Cardiac muscle cell (in vitro differentiated cells and primary cell): ENCODE measurements around the gene WFS1. TPM values are rescaled to one million over a fixed set of nuclear protein-coding genes. Genes with fewer than 3 reads are reported as not detected.

Source experiments
- DNase-seq, 2 donors: peaks; one replicate each; pipeline versions ENCODE4 v3.0.0 to v3.0.0-alpha.2; 2010 to 2017; ENCODE audit warnings: low read depth in 1 of 2, low spot score in 1 of 2
- H3K27ac ChIP-seq: fragments of 200-600 bp; sonication (generic); 2 replicates; pipeline ENCODE4 v1.5.1; 2016
- H3K27me3 ChIP-seq: fragments of 200-600 bp; sonication (generic); 2 replicates; pipeline ENCODE4 v1.6.0; 2016; ENCODE audit warnings: control low read depth
- H3K36me3 ChIP-seq: fragments of 200-600 bp; sonication (generic); 2 replicates; pipeline ENCODE4 v1.5.1; 2016; ENCODE audit warnings: control low read depth
- H3K4me1 ChIP-seq: fragments of 200-600 bp; sonication (generic); 2 replicates; pipeline ENCODE4 v1.8.1; 2017; ENCODE audit warnings: low read depth, mild to moderate bottlenecking, mixed run types
- H3K4me3 ChIP-seq: fragments of 200-600 bp; sonication (generic); 2 replicates; pipeline ENCODE4 v1.5.1; 2016; ENCODE audit warnings: mild to moderate bottlenecking
- H3K9me3 ChIP-seq: fragments of 200-600 bp; sonication (generic); 2 replicates; pipeline ENCODE4 v1.5.1; 2017; ENCODE audit warnings: low read depth, mild to moderate bottlenecking, control low read depth
- polyA plus RNA-seq: library from polyadenylated mRNA; unstranded; fragments of >200 nt; fragmentation: Nextera tagmentation; extraction: Ambion mirVana; gene quantifications from 2 replicates; pipeline ENCODE4 v1.2.1, GENCODE V29; 2016
- total RNA-seq: library from RNA; depleted of rRNA; stranded (reverse); fragments of >200 nt; gene quantifications from 2 replicates; pipeline ENCODE4 v1.2.3, GENCODE V29; 2016
- TF ChIP-seq, protein P1 (sequence below): IDR thresholded peaks from 2 replicates; pipeline ENCODE4 v1.5.1; 2012; ENCODE audit warnings: low read depth, mild to moderate bottlenecking, low read length

The WFS1 gene
- total and polyA plus RNA-seq, 2 experiments from 2014 or later, result 29.0 to 30.4 TPM

DNA sequence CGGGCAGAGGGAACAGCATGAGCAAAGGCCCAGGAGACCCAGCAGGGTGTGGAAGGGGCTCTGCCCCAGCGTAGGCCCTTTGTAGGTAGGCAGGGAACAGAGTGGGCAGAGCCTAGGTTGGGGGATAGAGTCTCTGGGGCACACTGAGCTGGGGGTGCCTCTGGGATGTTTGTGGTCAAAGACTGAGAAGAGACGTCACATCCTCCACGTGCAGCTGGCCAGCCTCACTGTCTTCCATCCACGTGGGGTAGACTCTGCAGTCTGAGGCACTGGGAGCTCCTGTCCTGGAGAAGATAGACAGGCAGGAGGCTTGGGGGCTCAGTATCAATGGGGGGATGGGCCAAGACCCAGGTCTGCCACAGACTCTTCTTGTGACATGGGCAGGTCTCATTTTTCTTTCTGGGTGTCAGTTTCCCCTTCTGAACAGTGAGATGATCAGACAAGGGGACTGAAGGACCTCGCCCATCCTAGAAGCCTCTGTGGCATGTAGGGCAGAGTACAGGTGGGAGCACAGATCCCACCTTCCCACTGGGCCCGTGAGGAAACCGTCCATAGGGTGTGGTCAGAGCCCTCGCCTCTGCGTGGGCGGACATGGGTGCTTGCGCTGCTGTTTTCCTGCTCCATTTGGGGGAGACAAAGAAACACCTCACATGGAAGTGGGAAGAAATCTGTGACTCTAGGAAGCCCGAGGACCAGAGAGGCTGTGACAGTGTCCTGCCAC, 22.9 kb downstream of the WFS1 start:
- H3K9me3 ChIP-seq, result no peaks in the 10 kb centered on the region
- TF ChIP-seq, protein P1, sequence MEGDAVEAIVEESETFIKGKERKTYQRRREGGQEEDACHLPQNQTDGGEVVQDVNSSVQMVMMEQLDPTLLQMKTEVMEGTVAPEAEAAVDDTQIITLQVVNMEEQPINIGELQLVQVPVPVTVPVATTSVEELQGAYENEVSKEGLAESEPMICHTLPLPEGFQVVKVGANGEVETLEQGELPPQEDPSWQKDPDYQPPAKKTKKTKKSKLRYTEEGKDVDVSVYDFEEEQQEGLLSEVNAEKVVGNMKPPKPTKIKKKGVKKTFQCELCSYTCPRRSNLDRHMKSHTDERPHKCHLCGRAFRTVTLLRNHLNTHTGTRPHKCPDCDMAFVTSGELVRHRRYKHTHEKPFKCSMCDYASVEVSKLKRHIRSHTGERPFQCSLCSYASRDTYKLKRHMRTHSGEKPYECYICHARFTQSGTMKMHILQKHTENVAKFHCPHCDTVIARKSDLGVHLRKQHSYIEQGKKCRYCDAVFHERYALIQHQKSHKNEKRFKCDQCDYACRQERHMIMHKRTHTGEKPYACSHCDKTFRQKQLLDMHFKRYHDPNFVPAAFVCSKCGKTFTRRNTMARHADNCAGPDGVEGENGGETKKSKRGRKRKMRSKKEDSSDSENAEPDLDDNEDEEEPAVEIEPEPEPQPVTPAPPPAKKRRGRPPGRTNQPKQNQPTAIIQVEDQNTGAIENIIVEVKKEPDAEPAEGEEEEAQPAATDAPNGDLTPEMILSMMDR, result no peak
- no peaks in the 10 kb centered on the region for H3K27me3 ChIP-seq
- no peak for DNase-seq
- H3K36me3 ChIP-seq, result peaks cover 3% of the 10 kb centered on the region
- H3K4me1 ChIP-seq, result no peaks in the 10 kb centered on the region
- no peak overlapping the region for H3K4me3 ChIP-seq
- H3K27ac ChIP-seq, result no peak overlapping the region

DNA sequence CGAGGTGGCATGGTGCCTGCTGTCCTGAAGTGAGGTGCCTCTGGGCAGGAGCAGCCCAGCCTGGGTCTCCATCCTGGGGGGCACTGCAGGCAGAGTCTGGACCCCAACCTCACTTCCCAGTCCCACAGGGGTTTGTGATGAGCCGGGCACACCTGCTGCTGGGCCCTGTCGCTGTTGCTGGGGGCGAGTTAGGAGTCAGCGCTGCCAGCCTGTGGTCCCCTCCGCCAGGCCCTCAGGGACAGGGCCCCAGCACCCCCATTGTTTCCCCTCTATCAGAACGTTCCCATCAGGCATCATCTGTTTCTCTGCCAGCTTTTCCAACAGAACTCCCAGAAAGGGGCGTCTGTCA, 23.4 kb downstream of the WFS1 start:
- TF ChIP-seq, protein P1, result no peak
- Histone ChIP-seq H3K9me3 (no peaks in the 10 kb centered on the region), H3K27ac (no peak overlapping the region), H3K4me1 (no peaks in the 10 kb centered on the region), H3K36me3 (peaks cover 3% of the 10 kb centered on the region), H3K27me3 (no peaks in the 10 kb centered on the region), H3K4me3 (no peak overlapping the region)
- no peak for DNase-seq

DNA sequence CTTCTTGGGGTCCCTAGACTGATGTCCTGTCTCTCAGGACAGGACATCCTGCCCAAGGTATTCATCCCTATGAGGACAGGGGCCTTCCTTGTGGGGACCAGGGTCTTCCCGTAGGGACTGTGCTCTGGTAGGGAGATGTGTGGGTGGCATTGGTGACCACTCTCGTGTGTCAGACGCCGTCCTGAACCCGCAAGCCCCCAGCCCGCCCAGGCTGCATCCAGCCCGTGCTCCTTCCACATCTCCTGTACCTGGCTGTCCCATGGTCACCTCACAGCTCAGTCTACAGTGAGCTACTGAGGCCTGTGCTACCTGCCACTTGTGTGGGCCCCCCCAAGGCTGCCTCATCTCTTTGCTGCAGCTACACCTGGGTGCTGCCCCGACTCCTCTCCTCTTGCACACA, 24.0 kb downstream of the WFS1 start:
- H3K4me3 ChIP-seq, result no peak overlapping the region
- no peak for DNase-seq
- H3K9me3 ChIP-seq, result no peaks in the 10 kb centered on the region
- H3K36me3 ChIP-seq, result peaks cover 3% of the 10 kb centered on the region
- TF ChIP-seq, protein P1, result no peak
- H3K27me3 ChIP-seq, result no peaks in the 10 kb centered on the region
- no peak overlapping the region for H3K27ac ChIP-seq
- H3K4me1 ChIP-seq, result no peaks in the 10 kb centered on the region

DNA sequence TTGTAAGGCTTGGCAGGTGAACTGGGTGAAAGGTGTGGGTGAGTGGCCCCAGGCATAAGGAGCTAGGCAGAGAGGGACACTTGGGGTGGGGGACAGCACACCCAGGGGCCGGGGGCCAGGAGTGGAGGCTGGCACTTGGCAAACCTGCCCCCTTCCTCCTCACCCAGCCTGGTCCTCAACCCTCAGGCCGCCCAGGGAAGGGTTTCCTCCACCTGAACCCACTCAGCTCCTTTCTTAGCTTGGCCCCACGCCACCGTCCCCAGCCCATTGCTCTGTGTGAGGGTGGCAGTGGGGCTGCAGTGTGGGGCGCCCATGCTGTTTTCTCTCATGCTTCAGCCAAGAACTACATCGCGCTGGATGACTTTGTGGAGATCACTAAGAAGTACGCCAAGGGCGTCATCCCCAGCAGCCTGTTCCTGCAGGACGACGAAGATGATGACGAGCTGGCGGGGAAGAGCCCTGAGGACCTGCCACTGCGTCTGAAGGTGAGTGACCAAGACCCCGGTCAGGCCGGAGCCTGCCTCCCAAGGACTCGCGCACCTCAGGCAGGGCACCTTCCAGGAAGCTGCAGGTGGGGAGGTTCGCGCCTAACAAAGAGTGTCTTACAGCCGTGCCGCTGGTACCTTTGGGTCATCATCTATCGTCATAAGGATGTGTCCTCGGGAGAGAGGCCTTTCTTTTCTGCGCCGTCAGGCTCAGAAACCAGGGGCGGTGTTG, 25.2 kb downstream of the WFS1 start:
- TF ChIP-seq, protein P1, result no peak
- H3K36me3 ChIP-seq, result no peaks in the 10 kb centered on the region

DNA sequence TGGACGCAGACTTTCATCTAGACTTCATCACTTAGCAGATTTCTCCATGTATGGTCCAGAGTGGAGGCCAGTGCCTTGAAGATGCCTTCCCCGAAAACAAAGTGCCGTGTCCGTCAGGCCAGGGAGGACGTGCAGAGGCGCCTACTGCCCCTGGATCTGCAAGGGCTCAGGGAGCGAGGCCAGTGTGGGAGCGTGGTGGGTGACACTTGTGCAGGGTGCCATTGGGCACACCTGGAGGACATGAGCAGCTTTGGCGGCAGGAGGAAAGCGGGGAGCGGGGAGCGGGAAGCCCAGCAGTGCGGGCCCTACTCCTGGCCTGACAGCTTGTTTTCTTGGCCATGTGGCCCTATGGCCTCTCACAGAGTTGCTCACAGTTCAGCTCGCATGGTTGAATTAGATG, 25.8 kb downstream of the WFS1 start:
- Histone ChIP-seq H3K36me3 (no peaks in the 10 kb centered on the region), H3K4me3 (no peak overlapping the region), H3K27ac (no peak overlapping the region), H3K27me3 (no peaks in the 10 kb centered on the region), H3K9me3 (no peaks in the 10 kb centered on the region), H3K4me1 (no peaks in the 10 kb centered on the region)
- TF ChIP-seq, protein P1, result no peak
- no peak for DNase-seq

More for the DNA sequence above, 25.2 kb downstream of the WFS1 start:
- Histone ChIP-seq H3K9me3 (no peaks in the 10 kb centered on the region), H3K4me3 (no peak overlapping the region), H3K27me3 (no peaks in the 10 kb centered on the region), H3K4me1 (no peaks in the 10 kb centered on the region), H3K27ac (no peak overlapping the region)
- DNase-seq, result no peak
